ENCODE data around the gene SYNDIG1L. TPM values are rescaled to one million over a fixed set of nuclear protein-coding genes. Genes with fewer than 3 reads are reported as not detected.

Gene SYNDIG1L
- total and polyA plus RNA-seq, 2 of the 8 experiments (the other 6 are each of a cell fraction or from before 2014, with no cell fraction given), result 3.0 to 3.2 TPM

DNA sequence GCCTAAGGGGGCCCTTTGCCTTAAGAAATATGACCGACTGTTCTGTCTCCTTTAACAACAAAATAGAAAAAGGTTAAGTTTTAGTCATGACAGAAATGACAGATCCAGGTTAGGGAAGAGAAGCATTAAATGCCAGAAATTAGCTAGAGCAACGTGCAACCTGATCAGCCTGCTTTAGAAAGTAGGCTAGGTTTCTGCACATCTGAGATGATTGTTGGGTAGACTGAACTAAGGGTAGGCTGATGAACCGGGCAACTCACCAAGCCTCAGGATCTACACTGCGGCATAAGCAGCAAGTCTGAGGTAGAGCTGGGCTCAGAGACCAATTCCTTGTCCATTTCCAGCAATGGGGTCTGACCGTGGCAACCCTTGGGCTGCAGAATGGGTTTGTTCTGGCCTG, 37.7 kb upstream of the SYNDIG1L start:
- H2BK20ac ChIP-seq (ENCODE audit: low read length), result no peak overlapping the region
- 91% methylated on average over 5 of the region's 5 CpGs; no CpG with 5 or more reads in 1 of the 2 experiments for WGBS, 2 experiments (ENCODE audit: extremely low coverage in 1 of 2, insufficient coverage in 1 of 2, insufficient read length in 1 of 2, insufficient replicate concordance in 2 of 2, low coverage in 1 of 2, low lambda C conversion rate in 2 of 2, missing lambda C conversion rate in 1 of 2)
- H3K14ac ChIP-seq (ENCODE audit: insufficient read length), result no peak overlapping the region
- no peak overlapping the region for H2BK120ac ChIP-seq (replicated peaks; ENCODE audit: low read depth, low read length)
- no peaks in the 10 kb centered on the region for H3K79me2 ChIP-seq (ENCODE audit: control insufficient read depth in 1 of 2, insufficient read depth in 2 of 2, low read length in 2 of 2)
- no peak overlapping the region for H3K27ac ChIP-seq (ENCODE audit: low read depth, low read length)
- no peak overlapping the region for H2BK12ac ChIP-seq (ENCODE audit: low read depth, low read length)
- H3K18ac ChIP-seq (ENCODE audit: extremely low read depth, low read length), result no peak overlapping the region
- H2BK15ac ChIP-seq (ENCODE audit: low read length), result no peak overlapping the region
- H3K23ac ChIP-seq (ENCODE audit: insufficient read length), result no peak overlapping the region
- no peak overlapping the region for H2AK5ac ChIP-seq (ENCODE audit: low read depth, low read length)
- no peak overlapping the region for H4K5ac ChIP-seq (ENCODE audit: insufficient read length, low read depth, low read length)
- H3K4me1 ChIP-seq (replicated peaks in 1 of 4; ENCODE audit: control insufficient read depth in 3 of 4, insufficient read depth in 4 of 4, low read length in 3 of 4), result peaks cover 0 to 3% (median 1%) of the 10 kb centered on the region in 4 experiments; a peak in 5 of 7 replicates
- H2BK5ac ChIP-seq (ENCODE audit: low read depth, low read length), result no peak overlapping the region
- no peak overlapping the region for H3K9ac ChIP-seq (replicated peaks in 1 of 4; ENCODE audit: extremely low read depth in 1 of 4, low read depth in 3 of 4, low read length in 3 of 4)
- H3K4ac ChIP-seq (replicated peaks; ENCODE audit: insufficient read length, low read depth, low read length), result no peak overlapping the region
- no peak for FAIRE-seq
- no peak overlapping the region for H3K56ac ChIP-seq (replicated peaks; ENCODE audit: insufficient read length, low read depth, low read length)
- H3K27me3 ChIP-seq (replicated peaks in 1 of 4; ENCODE audit: control insufficient read depth in 3 of 4, extremely low read depth in 1 of 4, insufficient read depth in 3 of 4, low read length in 3 of 4), result no peaks in the 10 kb centered on the region
- CTCF ChIA-PET (ENCODE audit: partially characterized antibody), result interaction anchor here (0.5 to 18.2 kb wide), 9 partner anchors 14 to 1410 kb away, joined by 3 to 181 read pairs (median 3); no protein-coding TSS in a partner anchor
- no peak overlapping the region for H2AFZ ChIP-seq (ENCODE audit: low read length)
- no peaks in the 10 kb centered on the region for H3K9me3 ChIP-seq (ENCODE audit: insufficient read depth in 2 of 2, low read depth in 1 of 2, low read length in 1 of 2)
- H3K4me3 ChIP-seq (ENCODE audit: extremely low read depth in 1 of 4, insufficient read depth in 2 of 4, low read depth in 3 of 4, low read length in 4 of 4), result no peak overlapping the region
- no peak overlapping the region for H4K8ac ChIP-seq (ENCODE audit: extremely low read depth, insufficient read depth, low read length)
- H4K20me1 ChIP-seq (replicated peaks in 1 of 2; ENCODE audit: control insufficient read depth in 1 of 2, insufficient read depth in 2 of 2, low read length in 2 of 2), result no peaks in the 10 kb centered on the region
- DNase-seq (ENCODE audit: low read depth in 1 of 2, low spot score in 2 of 2), result peak in 1 of 2 experiments; percentile 1
- POLR2A ChIA-PET (ENCODE audit: partially characterized antibody), result interaction anchor here (0.6 to 1.3 kb wide), 6 partner anchors 13 to 114 kb away, joined by 3 to 4 read pairs (median 3); no protein-coding TSS in a partner anchor
- H3K79me1 ChIP-seq (ENCODE audit: low read depth, low read length), result no peaks in the 10 kb centered on the region
- H4K91ac ChIP-seq (replicated peaks; ENCODE audit: insufficient read length, low read length), result no peak overlapping the region
- H3K23me2 ChIP-seq (ENCODE audit: low read depth, low read length), result no peaks in the 10 kb centered on the region
- H3K36me3 ChIP-seq (ENCODE audit: control insufficient read depth in 2 of 4, insufficient read depth in 4 of 4, low read length in 3 of 4), result no peaks in the 10 kb centered on the region
- H3K4me2 ChIP-seq (ENCODE audit: insufficient read depth in 1 of 2, low read depth in 2 of 2, low read length in 2 of 2), result no peak overlapping the region
- TF ChIP-seq EZH2 (IDR thresholded peaks at IDR 0.05; ENCODE audit: low read depth, low read length, severe bottlenecking), result no peak
- no peak for TF ChIP-seq MAFK (IDR thresholded peaks at IDR 0.05; ENCODE audit: low read depth, low read length)
- no peak for TF ChIP-seq SP2 (IDR thresholded peaks at IDR 0.05; ENCODE audit: low read length)
- no peak for TF ChIP-seq CEBPB (IDR thresholded peaks at IDR 0.05; ENCODE audit: low read depth, low read length)
- no peak for TF ChIP-seq FOSL1 (IDR thresholded peaks at IDR 0.05; ENCODE audit: insufficient read depth, low read depth, low read length)
- TF ChIP-seq YY1 (IDR thresholded peaks at IDR 0.05; ENCODE audit: low read depth, low read length), result no peak
- TF ChIP-seq CHD1 (IDR thresholded peaks at IDR 0.05; ENCODE audit: low read depth, low read length), result no peak
- TF ChIP-seq, protein P1, sequence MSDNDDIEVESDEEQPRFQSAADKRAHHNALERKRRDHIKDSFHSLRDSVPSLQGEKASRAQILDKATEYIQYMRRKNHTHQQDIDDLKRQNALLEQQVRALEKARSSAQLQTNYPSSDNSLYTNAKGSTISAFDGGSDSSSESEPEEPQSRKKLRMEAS (IDR thresholded peaks at IDR 0.05), result no peak
- no peak for TF ChIP-seq BACH1 (IDR thresholded peaks at IDR 0.05; ENCODE audit: low read length)
- TF ChIP-seq NRF1 (IDR thresholded peaks at IDR 0.05; ENCODE audit: low read depth, low read length), result no peak
- no peak for TF ChIP-seq EGR1 (IDR thresholded peaks at IDR 0.05; ENCODE audit: borderline replicate concordance, low read depth, low read length)
- TF ChIP-seq BRCA1 (IDR thresholded peaks at IDR 0.05; ENCODE audit: low read depth, low read length), result no peak
- no peak for TF ChIP-seq RBBP5 (IDR thresholded peaks at IDR 0.05; ENCODE audit: borderline replicate concordance, low read depth, low read length)
- TF ChIP-seq JUN (IDR thresholded peaks at IDR 0.05; ENCODE audit: low read depth, low read length), result no peak
- TF ChIP-seq GTF2F1 (IDR thresholded peaks at IDR 0.05; ENCODE audit: borderline replicate concordance, low read depth, low read length), result no peak
- no peak for TF ChIP-seq SP4 (IDR thresholded peaks at IDR 0.05; ENCODE audit: low read length)

Data from H1 (cell line).